GM23338 (cell line): ENCODE results near the gene MTHFD2L. TPM values are rescaled to one million over a fixed set of nuclear protein-coding genes. Genes with fewer than 3 reads are reported as not detected.

Experiments
- ATAC-seq: fragments of 200-7000 bp; cut with Tn5 transposase; 3 replicates; pipeline ENCODE4 v1.9.1; 2020
- DNase-seq: peaks from one replicate; pipeline ENCODE4 v3.0.0-alpha.2; 2015; ENCODE audit warnings: low spot score
- H2AFZ ChIP-seq: fragments of 200-600 bp; sonication (generic); 2 replicates; pipeline ENCODE4 v1.8.0; 2016; ENCODE audit warnings: antibody characterized with exemption, mild to moderate bottlenecking, moderate library complexity
- H3F3A ChIP-seq: fragments of 200-600 bp; sonication (generic); replicated peaks from 2 replicates; pipeline ENCODE4 v1.8.0; 2017; ENCODE audit warnings: antibody characterized with exemption, mixed run types, low read depth
- H3K27ac ChIP-seq: fragments of 200-600 bp; sonication (generic); 2 replicates; pipeline ENCODE4 v1.6.1; 2016; ENCODE audit warnings: low read depth
- H3K27me3 ChIP-seq: fragments of 200-600 bp; sonication (generic); 2 replicates; pipeline ENCODE4 v1.8.0; 2016; ENCODE audit warnings: mild to moderate bottlenecking, mixed run types, moderate library complexity; ENCODE audit not compliant: insufficient read depth
- H3K36me3 ChIP-seq: fragments of 200-600 bp; sonication (generic); 2 replicates; pipeline ENCODE4 v1.8.0; 2016; ENCODE audit warnings: mild to moderate bottlenecking; ENCODE audit not compliant: insufficient read depth
- H3K4me1 ChIP-seq: fragments of 200-600 bp; sonication (generic); 2 replicates; pipeline ENCODE4 v1.8.0; 2016; ENCODE audit warnings: mild to moderate bottlenecking, moderate library complexity; ENCODE audit not compliant: insufficient read depth
- H3K4me2 ChIP-seq: fragments of 200-600 bp; sonication (generic); 2 replicates; pipeline ENCODE4 v1.7.1; 2017; ENCODE audit warnings: mixed run types
- H3K4me3 ChIP-seq: fragments of 200-600 bp; sonication (generic); 2 replicates; pipeline ENCODE4 v1.6.1; 2016; ENCODE audit warnings: mixed run types
- H3K79me2 ChIP-seq: fragments of 200-600 bp; sonication (generic); replicated peaks from 2 replicates; pipeline ENCODE4 v1.8.0; 2017; ENCODE audit warnings: mild to moderate bottlenecking; ENCODE audit not compliant: insufficient read depth
- H3K9me2 ChIP-seq: fragments of 200-600 bp; sonication (generic); 2 replicates; pipeline ENCODE4 v1.8.0; 2017; ENCODE audit not compliant: insufficient read depth
- H4K20me1 ChIP-seq: fragments of 200-600 bp; sonication (generic); replicated peaks from 2 replicates; pipeline ENCODE4 v1.8.0; 2017; ENCODE audit warnings: mild to moderate bottlenecking; ENCODE audit not compliant: insufficient read depth
- H3K27ac Mint-ChIP-seq: 2 replicates; pipeline ENCODE4 v1.8.0; 2020; ENCODE audit warnings: inconsistent platforms, mild to moderate bottlenecking, moderate library complexity, mixed read lengths
- H3K27me3 Mint-ChIP-seq: 3 replicates; pipeline ENCODE4 v1.8.0; 2022; ENCODE audit warnings: low read depth, mild to moderate bottlenecking, moderate library complexity, mixed read lengths, inconsistent platforms; ENCODE audit not compliant: insufficient read depth, poor library complexity
- H3K36me3 Mint-ChIP-seq: 3 replicates; pipeline ENCODE4 v1.8.0; 2021; ENCODE audit warnings: low read depth, mild to moderate bottlenecking, inconsistent platforms, moderate library complexity, mixed read lengths
- H3K4me1 Mint-ChIP-seq: 3 replicates; pipeline ENCODE4 v1.8.0; 2020; ENCODE audit warnings: mild to moderate bottlenecking, inconsistent platforms, mixed read lengths
- H3K4me3 Mint-ChIP-seq: 3 replicates; pipeline ENCODE4 v1.8.0; 2021; ENCODE audit warnings: moderate library complexity, mild to moderate bottlenecking, inconsistent platforms, mixed read lengths
- H3K9me3 Mint-ChIP-seq: 3 replicates; pipeline ENCODE4 v1.8.0; 2020; ENCODE audit warnings: moderate library complexity, mild to moderate bottlenecking, inconsistent platforms, mixed read lengths
- CREB1 ChIP-seq: fragments of 250-450 bp; sonication (Bioruptor Pico); IDR thresholded peaks from 2 replicates; pipeline ENCODE4 v1.5.0; 2020; ENCODE audit warnings: low read depth, mild to moderate bottlenecking, moderate library complexity
- CTCF ChIP-seq, 2 experiments: fragments of 200-600 bp in 1 of 2; sonication (generic) in 1 of 2; conservative IDR thresholded peaks; 2 replicates each; pipeline versions ENCODE4 v1.5.1 to v1.6.1; 2016 to 2017; ENCODE audit warnings: antibody characterized with exemption in 2 of 2, low read depth in 2 of 2, mild to moderate bottlenecking in 2 of 2, moderate library complexity in 1 of 2
- EZH2 ChIP-seq: fragments of 200-600 bp; sonication (generic); IDR thresholded peaks from one replicate; pipeline ENCODE4 v1.8.0; 2017; ENCODE audit warnings: antibody characterized with exemption, mild to moderate bottlenecking, low read depth; ENCODE audit not compliant: unreplicated experiment
- EZH2phosphoT487 ChIP-seq: fragments of 200-600 bp; sonication (generic); IDR thresholded peaks from one replicate; pipeline ENCODE4 v1.8.1; 2018; ENCODE audit warnings: antibody characterized with exemption; ENCODE audit not compliant: unreplicated experiment
- JUNB ChIP-seq: IDR thresholded peaks from one replicate; pipeline ENCODE4 v1.6.1; 2016; ENCODE audit warnings: antibody characterized with exemption; ENCODE audit not compliant: unreplicated experiment
- NANOG ChIP-seq: IDR thresholded peaks from 2 replicates; pipeline ENCODE4 v1.6.1; 2016; ENCODE audit warnings: antibody characterized with exemption, borderline replicate concordance
- POLR2AphosphoS5 ChIP-seq: IDR thresholded peaks from 2 replicates; pipeline ENCODE4 v1.6.1; 2016; ENCODE audit warnings: antibody characterized with exemption, low read depth
- STAT1 ChIP-seq: IDR thresholded peaks from one replicate; pipeline ENCODE4 v1.6.1; 2016; ENCODE audit warnings: antibody characterized with exemption; ENCODE audit not compliant: unreplicated experiment
- ZNF114 ChIP-seq: fragments of 250-450 bp; sonication (Bioruptor Pico); IDR thresholded peaks from 2 replicates; pipeline ENCODE4 v1.5.0; 2020; ENCODE audit warnings: mild to moderate bottlenecking, moderate library complexity
- ZNF331 ChIP-seq: fragments of 250-450 bp; sonication (Bioruptor Pico); IDR thresholded peaks from 2 replicates; pipeline ENCODE4 v1.5.0; 2020; ENCODE audit warnings: low read depth, mild to moderate bottlenecking, moderate library complexity
- ZNF462 ChIP-seq: fragments of 250-450 bp; sonication (Bioruptor Pico); IDR thresholded peaks from 2 replicates; pipeline ENCODE4 v1.5.0; 2020; ENCODE audit warnings: mild to moderate bottlenecking, moderate library complexity
- polyA plus RNA-seq: library from polyadenylated mRNA; unstranded; fragments of >200 nt; fragmentation: Nextera tagmentation; extraction: Ambion mirVana; gene quantifications from 2 replicates; pipeline ENCODE4 v1.2.1, GENCODE V29; 2016
- total RNA-seq: library from RNA; depleted of rRNA; stranded (reverse); fragments of >200 nt; shearing (Covaris generic); gene quantifications from 2 replicates; pipeline ENCODE4 v1.2.3, GENCODE V29; 2014
- TF ChIP-seq, protein P1 (sequence below): IDR thresholded peaks from 2 replicates; pipeline ENCODE4 v1.6.1; 2016; ENCODE audit warnings: antibody characterized with exemption

Gene MTHFD2L
- total and polyA plus RNA-seq, 2 experiments from 2014 or later, result 24.4 to 35.7 TPM

GRCh38 chr4:74217365-74217764, 59.4 kb downstream of the MTHFD2L start (continued):
- no peak for TF ChIP-seq CTCF (conservative IDR thresholded peaks at IDR 0.05; ENCODE audit: low read depth in 2 of 2)
- no peak for TF ChIP-seq STAT1
- no peak for TF ChIP-seq JUNB
- no peak for TF ChIP-seq EZH2
- TF ChIP-seq CREB1 (CRISPR knock-in tag), result no peak
- no peak for TF ChIP-seq ZNF331 (CRISPR knock-in tag)
- TF ChIP-seq POLR2AphosphoS5, result no peak
- TF ChIP-seq ZNF114, result no peak
- no peak for TF ChIP-seq EZH2phosphoT487
- TF ChIP-seq, protein P1, sequence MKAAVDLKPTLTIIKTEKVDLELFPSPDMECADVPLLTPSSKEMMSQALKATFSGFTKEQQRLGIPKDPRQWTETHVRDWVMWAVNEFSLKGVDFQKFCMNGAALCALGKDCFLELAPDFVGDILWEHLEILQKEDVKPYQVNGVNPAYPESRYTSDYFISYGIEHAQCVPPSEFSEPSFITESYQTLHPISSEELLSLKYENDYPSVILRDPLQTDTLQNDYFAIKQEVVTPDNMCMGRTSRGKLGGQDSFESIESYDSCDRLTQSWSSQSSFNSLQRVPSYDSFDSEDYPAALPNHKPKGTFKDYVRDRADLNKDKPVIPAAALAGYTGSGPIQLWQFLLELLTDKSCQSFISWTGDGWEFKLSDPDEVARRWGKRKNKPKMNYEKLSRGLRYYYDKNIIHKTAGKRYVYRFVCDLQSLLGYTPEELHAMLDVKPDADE, result no peak
- no peak for TF ChIP-seq NANOG

DNA sequence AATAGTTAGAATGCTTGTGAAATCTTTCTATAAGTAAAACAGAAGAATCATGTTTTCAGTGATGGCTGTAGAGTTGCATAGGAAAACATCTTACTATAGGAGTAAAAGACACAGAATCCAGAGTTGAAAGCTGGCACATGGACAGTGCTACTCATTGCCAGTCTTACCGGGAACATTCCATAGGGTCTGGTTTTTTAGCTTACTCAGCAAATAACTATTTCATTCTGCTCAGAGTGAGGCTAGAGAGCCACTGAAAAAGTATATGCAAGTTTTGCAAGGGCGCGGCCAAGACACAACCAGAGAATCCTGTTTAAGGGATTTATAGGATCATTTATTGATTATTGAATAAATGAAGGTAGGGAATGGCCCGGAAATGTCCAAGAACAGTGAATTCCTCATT, 60.3 kb downstream of the MTHFD2L start:
- DNase-seq, result no peak
- Histone ChIP-seq H4K20me1 (no peaks in the 10 kb centered on the region), H3F3A (no peaks in the 10 kb centered on the region), H3K4me1 (peaks cover 15% of the 10 kb centered on the region), H3K4me2 (no peak overlapping the region), H2AFZ (no peak overlapping the region), H3K4me3 (no peak overlapping the region), H3K27ac (no peak overlapping the region), H3K36me3 (no peaks in the 10 kb centered on the region), H3K9me2 (no peaks in the 10 kb centered on the region), H3K27me3 (no peaks in the 10 kb centered on the region), H3K79me2 (no peaks in the 10 kb centered on the region)
- H3K4me1 Mint-ChIP-seq, result peaks cover 29% of the 10 kb centered on the region; the same call in 2 of the 3 replicates
- no peak overlapping the region for H3K4me3 Mint-ChIP-seq
- H3K36me3 Mint-ChIP-seq, result peaks cover under 1% of the 10 kb centered on the region; the same call in 2 of the 3 replicates
- no peak overlapping the region for H3K27ac Mint-ChIP-seq
- no peaks in the 10 kb centered on the region; the same call in 2 of the 3 replicates for H3K9me3 Mint-ChIP-seq
- H3K27me3 Mint-ChIP-seq, result no peaks in the 10 kb centered on the region
- no peak for ATAC-seq
- no peak for TF ChIP-seq EZH2phosphoT487
- no peak for TF ChIP-seq NANOG
- no peak for TF ChIP-seq JUNB
- TF ChIP-seq ZNF462, result no peak
- TF ChIP-seq ZNF114, result no peak
- TF ChIP-seq, protein P1, result no peak
- TF ChIP-seq CTCF (conservative IDR thresholded peaks at IDR 0.05; ENCODE audit: low read depth in 2 of 2), result no peak
- no peak for TF ChIP-seq POLR2AphosphoS5
- no peak for TF ChIP-seq STAT1
- no peak for TF ChIP-seq CREB1 (CRISPR knock-in tag)
